Activated naive CD8-positive, alpha-beta T cell treated with anti-CD3 and anti-CD28 coated beads for 36 hours (primary cell): ENCODE data around the gene JAKMIP3. TPM values are rescaled to one million over a fixed set of nuclear protein-coding genes. Genes with fewer than 3 reads are reported as not detected.

Experiments
- DNase-seq: peaks from one replicate; pipeline ENCODE4 v3.0.0; 2021
- H3K27ac Mint-ChIP-seq: one replicate; pipeline ENCODE4 v1.8.0; 2022; ENCODE audit warnings: mild to moderate bottlenecking, moderate library complexity, mixed read lengths
- H3K27me3 Mint-ChIP-seq: one replicate; pipeline ENCODE4 v1.8.0; 2022; ENCODE audit warnings: mild to moderate bottlenecking, mixed read lengths
- H3K36me3 Mint-ChIP-seq: one replicate; pipeline ENCODE4 v1.8.0; 2021; ENCODE audit warnings: mild to moderate bottlenecking, mixed read lengths
- H3K4me1 Mint-ChIP-seq: one replicate; pipeline ENCODE4 v1.8.0; 2021; ENCODE audit warnings: mixed read lengths
- H3K4me3 Mint-ChIP-seq: one replicate; pipeline ENCODE4 v1.8.0; 2022; ENCODE audit warnings: mild to moderate bottlenecking, moderate library complexity, mixed read lengths
- H3K9me3 Mint-ChIP-seq: one replicate; pipeline ENCODE4 v1.8.0; 2022; ENCODE audit warnings: mixed read lengths
- total RNA-seq, 2 experiments: library from RNA; stranded (reverse); gene quantifications; one replicate each; pipeline ENCODE4 v1.2.3, GENCODE V29; 2021

JAKMIP3 gene
- total RNA-seq, 2 experiments from 2014 or later = 0.21 to 0.28 TPM

DNA sequence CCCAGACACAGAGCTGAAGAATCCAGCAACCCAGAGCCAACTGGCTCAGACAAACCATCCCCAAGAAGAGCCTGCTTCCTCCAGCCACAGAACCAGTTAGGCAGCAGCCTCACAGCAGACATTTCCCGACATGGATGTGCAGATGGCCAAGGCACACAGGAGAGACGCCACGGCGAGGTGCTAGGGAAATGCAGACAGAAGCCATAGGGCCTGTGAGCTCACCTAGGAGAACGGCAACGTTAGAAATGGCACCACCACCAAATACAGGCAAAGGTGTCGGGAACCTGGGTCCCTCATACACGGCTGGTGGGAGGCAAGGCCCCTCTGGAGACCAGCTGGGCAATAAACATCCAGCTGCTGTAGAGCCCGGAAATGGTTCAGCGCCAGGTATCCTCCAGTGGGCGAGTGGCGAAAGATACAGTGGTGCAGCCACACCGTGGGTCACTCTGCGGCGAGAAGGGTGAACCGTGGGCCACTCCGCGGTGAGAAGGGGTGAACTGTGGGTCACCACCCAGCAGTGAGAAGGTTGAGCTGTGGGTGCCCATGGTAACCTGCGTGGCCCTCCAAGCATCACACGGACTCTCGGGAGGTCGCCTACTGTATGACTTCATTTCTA is 31.2 kb downstream of the JAKMIP3 start:
- peaks cover 6% of the 10 kb centered on the region for H3K4me1 Mint-ChIP-seq
- H3K4me3 Mint-ChIP-seq = no peak overlapping the region
- no peaks in the 10 kb centered on the region for H3K36me3 Mint-ChIP-seq
- H3K27ac Mint-ChIP-seq = no peak overlapping the region
- peaks cover 48% of the 10 kb centered on the region for H3K27me3 Mint-ChIP-seq
- H3K9me3 Mint-ChIP-seq = no peaks in the 10 kb centered on the region
- no peak for DNase-seq

DNA sequence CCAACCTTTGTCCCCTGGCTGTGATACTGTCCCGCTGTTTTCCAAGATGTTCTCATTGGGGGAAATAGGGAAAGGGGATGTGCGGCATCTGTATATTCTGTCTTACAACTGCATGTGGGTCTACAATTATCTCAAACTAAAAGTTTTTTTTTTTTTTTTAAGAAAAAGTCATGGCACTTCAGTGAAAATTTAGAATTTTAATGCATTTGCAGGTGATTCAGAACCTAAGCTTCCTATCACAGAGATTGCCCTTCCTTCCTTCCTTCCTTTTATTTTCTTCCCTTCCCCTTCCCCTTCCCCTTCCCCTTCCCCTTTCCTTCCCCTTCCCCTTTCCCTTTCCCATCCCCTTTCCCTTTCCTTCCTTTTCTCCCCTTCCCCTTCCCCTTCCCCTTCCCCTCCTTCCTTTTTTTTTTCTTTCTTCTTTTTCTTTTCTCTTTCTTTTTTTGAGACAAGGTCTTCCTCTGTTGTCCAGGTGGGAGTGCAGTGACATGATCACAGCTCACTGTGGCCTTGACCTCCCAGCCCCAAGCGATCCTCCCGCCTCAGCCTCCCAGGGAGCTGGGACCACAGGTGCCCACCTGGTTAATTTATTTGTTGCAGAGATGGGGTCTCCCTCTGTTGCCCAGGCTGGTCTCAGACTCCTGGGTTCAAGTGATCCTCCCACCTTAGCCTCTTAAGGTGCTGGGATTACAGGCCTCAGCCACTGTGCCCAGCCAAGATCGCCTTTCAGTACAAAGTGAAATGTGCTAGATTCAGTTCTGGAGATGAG is 32.0 kb downstream of the JAKMIP3 start:
- H3K36me3 Mint-ChIP-seq = no peaks in the 10 kb centered on the region
- H3K4me3 Mint-ChIP-seq = no peak overlapping the region
- H3K9me3 Mint-ChIP-seq = no peaks in the 10 kb centered on the region
- H3K4me1 Mint-ChIP-seq = peaks cover 6% of the 10 kb centered on the region
- no peak for DNase-seq
- H3K27me3 Mint-ChIP-seq = peaks cover 47% of the 10 kb centered on the region
- no peak overlapping the region for H3K27ac Mint-ChIP-seq

DNA sequence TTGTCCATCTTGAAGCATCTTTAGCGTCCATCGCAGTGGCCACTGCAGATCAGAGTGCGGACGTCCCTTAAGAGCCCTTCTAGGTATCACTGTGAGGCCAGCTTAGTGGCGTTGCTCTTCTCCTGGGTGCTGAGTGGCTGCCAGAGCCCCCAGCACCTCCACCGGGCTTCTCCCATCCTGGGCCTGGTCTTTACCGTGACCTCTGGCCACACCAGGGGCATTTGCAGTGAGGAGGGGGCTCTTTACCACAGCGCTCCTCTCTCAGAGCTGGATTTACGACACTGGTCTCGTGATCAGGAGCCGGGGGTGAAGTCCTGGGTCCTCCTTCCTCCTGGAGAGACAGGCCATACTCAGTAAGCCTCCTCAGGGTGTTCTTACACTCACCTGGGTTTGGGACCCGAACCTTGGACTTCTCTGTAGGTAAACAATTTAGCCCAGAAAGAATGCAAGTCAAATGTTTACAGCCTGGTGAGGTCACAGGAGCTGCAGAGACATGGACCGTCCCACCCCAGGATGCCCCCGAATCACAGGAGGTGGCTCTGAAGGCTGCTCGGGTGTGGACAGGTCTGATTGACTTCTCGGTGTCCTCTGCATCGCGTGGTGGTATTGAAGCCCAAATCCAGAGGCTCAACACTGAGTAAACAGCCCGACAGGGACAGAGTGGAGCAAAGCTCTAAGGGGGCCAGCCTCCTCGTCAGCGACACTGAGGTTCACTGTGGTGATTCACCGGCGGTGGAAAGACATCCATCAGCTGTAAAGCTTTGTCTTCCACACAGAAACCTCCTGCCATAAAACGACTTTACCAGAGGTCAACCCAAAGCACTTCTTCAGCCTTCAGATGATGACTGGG is 33.0 kb downstream of the JAKMIP3 start:
- Mint-ChIP-seq H3K36me3 (no peaks in the 10 kb centered on the region), H3K4me1 (peaks cover 6% of the 10 kb centered on the region), H3K4me3 (no peak overlapping the region), H3K27me3 (peaks cover 48% of the 10 kb centered on the region), H3K9me3 (no peaks in the 10 kb centered on the region), H3K27ac (no peak overlapping the region)
- no peak for DNase-seq

DNA sequence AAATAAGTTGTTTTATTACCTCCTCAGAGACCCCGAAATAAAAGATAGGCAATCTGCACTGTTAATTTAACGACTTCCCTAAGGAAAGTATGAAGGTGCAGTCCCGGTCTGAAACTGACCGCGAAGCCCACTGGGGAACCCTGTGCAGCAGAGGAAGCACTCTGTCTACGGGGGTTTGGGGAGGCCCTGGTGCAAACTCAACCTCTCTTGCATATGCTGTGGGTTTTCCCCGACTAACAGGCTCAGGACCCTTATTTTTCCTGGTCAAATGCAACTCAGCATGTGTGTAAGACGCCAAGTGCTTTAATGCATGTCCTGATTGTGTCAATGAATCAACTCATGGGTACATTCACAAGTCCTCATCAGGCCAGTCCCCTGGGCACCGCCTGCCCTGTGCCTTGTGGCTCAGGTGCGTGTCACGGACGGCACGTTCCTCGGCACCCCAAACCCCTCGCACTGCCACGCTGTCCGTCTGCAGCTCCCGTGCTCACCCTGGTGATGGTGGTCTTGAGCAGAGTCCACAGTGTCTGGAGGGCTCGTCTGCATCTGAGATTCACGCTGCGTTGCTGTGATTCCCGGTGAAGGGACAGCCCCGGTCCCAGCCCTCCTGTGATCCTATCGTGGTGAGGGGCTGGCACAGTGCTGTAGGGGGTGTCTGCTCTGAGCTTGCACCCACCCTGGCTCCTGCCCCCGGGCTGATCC is 33.8 kb downstream of the JAKMIP3 start:
- no peak for DNase-seq
- Mint-ChIP-seq H3K9me3 (no peaks in the 10 kb centered on the region), H3K27me3 (peaks cover 42% of the 10 kb centered on the region), H3K4me3 (no peak overlapping the region), H3K36me3 (no peaks in the 10 kb centered on the region), H3K4me1 (peaks cover 6% of the 10 kb centered on the region), H3K27ac (no peak overlapping the region)

DNA sequence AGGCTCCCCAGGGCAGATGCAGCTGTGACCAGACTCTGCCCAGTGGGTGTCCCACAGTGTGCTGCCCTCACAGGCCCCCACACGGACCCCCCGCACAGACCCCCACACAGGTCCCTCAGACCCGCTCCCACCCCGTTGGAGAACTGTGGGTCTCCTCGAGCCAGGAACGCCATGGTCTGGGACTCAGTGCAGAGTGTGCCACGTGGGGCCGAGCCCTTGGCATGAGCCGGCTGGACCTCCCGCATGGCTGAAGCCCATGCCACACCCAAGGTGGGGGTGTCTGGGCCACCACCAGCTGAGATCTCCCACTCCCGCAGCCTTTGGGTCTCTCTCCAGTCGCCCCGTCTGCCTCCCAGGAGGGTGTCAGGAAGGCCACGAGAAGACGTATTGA is 34.3 kb downstream of the JAKMIP3 start:
- Mint-ChIP-seq H3K4me1 (peaks cover 6% of the 10 kb centered on the region), H3K36me3 (no peaks in the 10 kb centered on the region), H3K27ac (no peak overlapping the region), H3K4me3 (no peak overlapping the region), H3K9me3 (no peaks in the 10 kb centered on the region), H3K27me3 (peaks cover 42% of the 10 kb centered on the region)
- no peak for DNase-seq

GRCh38 chr10:132100556-132101349 is 35.0 kb downstream of the JAKMIP3 start:
- H3K4me1 Mint-ChIP-seq = peaks cover 6% of the 10 kb centered on the region
- DNase-seq = no peak
- no peak overlapping the region for H3K4me3 Mint-ChIP-seq
- no peak overlapping the region for H3K27ac Mint-ChIP-seq
- peaks cover 36% of the 10 kb centered on the region for H3K27me3 Mint-ChIP-seq
- no peaks in the 10 kb centered on the region for H3K36me3 Mint-ChIP-seq
- no peaks in the 10 kb centered on the region for H3K9me3 Mint-ChIP-seq

DNA sequence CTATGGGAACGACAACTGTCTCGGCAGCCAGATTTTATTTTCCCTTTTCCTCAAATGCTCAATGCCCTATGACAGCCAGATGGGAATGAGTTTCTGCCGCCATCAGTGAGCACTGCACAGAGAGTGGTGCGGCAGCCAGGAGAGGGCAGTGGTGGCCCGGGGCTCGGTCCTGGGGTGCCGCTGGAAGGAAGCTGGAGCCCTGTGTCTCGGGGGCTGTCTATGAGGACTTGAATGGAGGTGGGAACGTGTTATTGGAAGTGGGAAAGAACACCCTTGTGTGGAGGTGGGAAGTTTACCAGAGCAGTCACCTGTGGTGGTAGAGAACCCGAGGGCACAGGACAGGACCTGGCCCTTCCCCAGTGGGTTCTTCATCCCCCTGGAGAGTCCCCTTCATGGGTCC is 35.8 kb downstream of the JAKMIP3 start:
- Mint-ChIP-seq H3K27ac (no peak overlapping the region), H3K27me3 (peaks cover 28% of the 10 kb centered on the region), H3K9me3 (no peaks in the 10 kb centered on the region), H3K4me1 (no peaks in the 10 kb centered on the region), H3K36me3 (no peaks in the 10 kb centered on the region), H3K4me3 (no peak overlapping the region)
- DNase-seq = no peak

GRCh38 chr10:132102071-132102716 is 36.4 kb downstream of the JAKMIP3 start:
- Mint-ChIP-seq H3K27me3 (peaks cover 22% of the 10 kb centered on the region), H3K9me3 (no peaks in the 10 kb centered on the region), H3K36me3 (no peaks in the 10 kb centered on the region), H3K4me3 (no peak overlapping the region), H3K4me1 (no peaks in the 10 kb centered on the region), H3K27ac (no peak overlapping the region)
- DNase-seq = no peak

- Mint-ChIP-seq H3K27ac (no peak overlapping the region), H3K4me1 (no peaks in the 10 kb centered on the region), H3K9me3 (no peaks in the 10 kb centered on the region), H3K27me3 (peaks cover 18% of the 10 kb centered on the region), H3K36me3 (no peaks in the 10 kb centered on the region), H3K4me3 (no peak overlapping the region)
- no peak for DNase-seq
Measured at GRCh38 chr10:132102717-132103110, 37.0 kb downstream of the JAKMIP3 start.

DNA sequence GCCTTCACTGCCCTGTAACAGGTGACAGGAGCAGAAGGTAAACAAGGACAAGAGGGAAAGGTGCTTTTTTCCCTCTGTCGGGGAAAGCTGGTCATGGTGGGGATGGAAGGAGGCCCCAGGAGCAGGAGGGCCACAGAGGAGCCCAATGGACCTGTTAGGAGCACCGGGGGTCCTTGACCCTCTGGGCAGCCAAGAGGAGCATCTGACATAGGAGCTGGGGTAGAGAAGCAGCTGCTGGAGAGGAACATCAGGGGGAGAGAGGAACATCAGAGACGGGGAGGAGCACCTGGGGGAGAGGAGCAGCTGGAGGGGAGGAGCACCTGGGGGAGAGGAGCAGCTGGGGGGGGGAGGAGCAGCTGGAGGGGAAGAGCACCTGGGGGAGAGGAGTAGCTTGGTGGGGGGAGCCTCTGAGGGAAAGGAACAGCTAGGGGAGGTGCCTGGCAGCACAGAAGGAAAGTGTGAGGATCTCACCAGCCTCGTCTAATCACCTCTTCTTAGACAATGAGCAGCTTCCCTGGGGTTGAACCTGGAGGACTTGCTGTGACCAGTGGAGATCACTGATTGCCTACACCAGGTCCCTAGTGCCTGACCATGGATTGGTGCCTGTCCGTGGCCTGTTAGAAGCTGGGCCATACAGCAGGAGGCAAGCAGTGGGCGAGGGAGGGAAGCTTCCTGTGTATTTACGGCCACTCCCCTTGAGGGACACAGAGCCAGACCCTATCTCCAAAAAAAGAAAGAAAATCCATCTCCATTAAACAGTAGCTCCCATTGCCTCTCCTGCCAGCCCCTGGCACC is 37.6 kb downstream of the JAKMIP3 start:
- Mint-ChIP-seq H3K4me1 (no peaks in the 10 kb centered on the region), H3K4me3 (no peak overlapping the region), H3K27ac (no peak overlapping the region), H3K36me3 (no peaks in the 10 kb centered on the region), H3K27me3 (peaks cover 14% of the 10 kb centered on the region), H3K9me3 (no peaks in the 10 kb centered on the region)
- no peak for DNase-seq

DNA sequence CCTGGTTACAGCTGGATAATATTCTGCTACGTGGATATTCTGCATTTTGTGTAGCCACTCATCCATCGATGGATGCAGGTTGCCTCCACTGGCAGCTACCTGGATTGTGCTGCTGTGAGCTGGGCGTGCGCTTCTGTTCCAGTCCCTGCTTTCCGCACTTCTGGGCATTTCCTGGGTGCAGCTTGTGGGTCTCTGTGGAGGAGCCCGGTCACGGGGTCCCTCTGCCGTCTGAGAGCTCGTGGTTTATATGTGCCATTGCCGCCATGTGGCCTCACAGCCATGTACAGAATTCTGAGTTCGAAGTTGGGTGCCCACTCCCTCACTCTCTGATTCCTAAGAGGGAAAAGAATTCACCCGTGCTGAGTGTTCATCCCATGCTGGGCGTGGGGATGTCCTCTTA is 38.3 kb downstream of the JAKMIP3 start:
- H3K9me3 Mint-ChIP-seq = no peaks in the 10 kb centered on the region
- H3K27ac Mint-ChIP-seq = no peak overlapping the region
- no peaks in the 10 kb centered on the region for H3K36me3 Mint-ChIP-seq
- no peaks in the 10 kb centered on the region for H3K4me1 Mint-ChIP-seq
- DNase-seq = no peak
- H3K4me3 Mint-ChIP-seq = no peak overlapping the region
- H3K27me3 Mint-ChIP-seq = peaks cover 10% of the 10 kb centered on the region

GRCh38 chr10:132104471-132105301 is 38.9 kb downstream of the JAKMIP3 start:
- Mint-ChIP-seq H3K27me3 (peaks cover 10% of the 10 kb centered on the region), H3K9me3 (no peaks in the 10 kb centered on the region), H3K36me3 (no peaks in the 10 kb centered on the region), H3K4me1 (no peaks in the 10 kb centered on the region), H3K27ac (peak overlapping the region; percentile 29), H3K4me3 (no peak overlapping the region)
- DNase-seq = no peak
